D721Med (cell line): Measurements from ENCODE around the gene ST6GALNAC3.
"Not testable (repeated sequence)": the region's sequence is repeated elsewhere in the genome, so short reads cannot be mapped to it uniquely, and the experiment has no call there.

Experiments
- DNase-seq: peaks from one replicate; pipeline ENCODE4 v3.0.0; 2011; ENCODE audit warnings: low spot score; ENCODE audit not compliant: insufficient read length
- FAIRE-seq: peaks from 2 replicates; lab custom pipeline; 2011; peaks lifted over from hg19 to GRCh38; lab: Jason Lieb, UNC
- CTCF ChIP-seq: IDR thresholded peaks from 2 replicates; pipeline ENCODE4 v1.5.1; 2012; ENCODE audit warnings: mild to moderate bottlenecking, control low read depth; ENCODE audit not compliant: insufficient read depth; ENCODE audit errors: missing control alignments

ST6GALNAC3 gene

GRCh38 chr1:76640723-76641122, 566.2 kb downstream of the ST6GALNAC3 start:
- DNase-seq (no peak), FAIRE-seq (no peak)
- no peak for TF ChIP-seq CTCF

GRCh38 chr1:76644139-76644538, 569.6 kb downstream of the ST6GALNAC3 start:
- FAIRE-seq (no peak), DNase-seq (no peak)
- no peak for TF ChIP-seq CTCF

- FAIRE-seq, DNase-seq: not testable (repeated sequence)
Measured at GRCh38 chr1:76652860-76653259, 578.3 kb downstream of the ST6GALNAC3 start.

- FAIRE-seq (no peak), DNase-seq (no peak)
- TF ChIP-seq CTCF: no peak
Measured at GRCh38 chr1:76657623-76658022, 583.1 kb downstream of the ST6GALNAC3 start.

GRCh38 chr1:76659171-76659940, 584.8 kb downstream of the ST6GALNAC3 start:
- no peak for DNase-seq
- TF ChIP-seq CTCF: no peak
- no peak for FAIRE-seq

GRCh38 chr1:76661531-76661930, 587.0 kb downstream of the ST6GALNAC3 start:
- FAIRE-seq (no peak), DNase-seq (no peak)
- TF ChIP-seq CTCF: no peak

- FAIRE-seq: no peak
- TF ChIP-seq CTCF: no peak
Measured at GRCh38 chr1:76666499-76666898, 592.0 kb downstream of the ST6GALNAC3 start.

More at GRCh38 chr1:76666499-76666898, 592.0 kb downstream of the ST6GALNAC3 start:
- no peak for DNase-seq
